KOPT-K1 (cell line): Measurements from ENCODE around the gene HOXA7.

ENCODE experiments used
- H3K27ac ChIP-seq: fragments of 200-600 bp; sonication (generic); 2 replicates; pipeline ENCODE4 v1.5.1; 2016; ENCODE audit warnings: antibody characterized with exemption, mild to moderate bottlenecking, low read depth, low read length; ENCODE audit not compliant: poor library complexity, severe bottlenecking
- H3K36me3 ChIP-seq: fragments of 200-600 bp; sonication (generic); 2 replicates; pipeline ENCODE4 v1.5.1; 2017; ENCODE audit warnings: antibody characterized with exemption, mild to moderate bottlenecking, low read length, moderate library complexity; ENCODE audit not compliant: insufficient read depth
- H3K9me3 ChIP-seq: fragments of 200-600 bp; sonication (generic); 2 replicates; pipeline ENCODE4 v1.5.1; 2017; ENCODE audit warnings: antibody characterized with exemption, low read length, mild to moderate bottlenecking; ENCODE audit not compliant: insufficient read depth, poor library complexity, severe bottlenecking

The HOXA7 gene

GRCh38 chr7:27197137-27198042 is 40.9 kb upstream of the HOXA7 start:
- Histone ChIP-seq H3K27ac (no peak overlapping the region), H3K9me3 (no peaks in the 10 kb centered on the region), H3K36me3 (no peaks in the 10 kb centered on the region)

GRCh38 chr7:27196287-27196767 is 39.9 kb upstream of the HOXA7 start:
- no peaks in the 10 kb centered on the region for H3K9me3 ChIP-seq
- H3K27ac ChIP-seq, result no peak overlapping the region
- H3K36me3 ChIP-seq, result no peaks in the 10 kb centered on the region

- Histone ChIP-seq H3K9me3 (no peaks in the 10 kb centered on the region), H3K36me3 (no peaks in the 10 kb centered on the region), H3K27ac (no peak overlapping the region)
These were observed 38.4 kb upstream of the HOXA7 start for GRCh38 chr7:27194686-27195379.

GRCh38 chr7:27194002-27194352 is 37.5 kb upstream of the HOXA7 start:
- H3K27ac ChIP-seq, result no peak overlapping the region
- H3K9me3 ChIP-seq, result no peaks in the 10 kb centered on the region
- no peaks in the 10 kb centered on the region for H3K36me3 ChIP-seq

- Histone ChIP-seq H3K27ac (no peak overlapping the region), H3K36me3 (no peaks in the 10 kb centered on the region), H3K9me3 (no peaks in the 10 kb centered on the region)
These were observed 37.0 kb upstream of the HOXA7 start for GRCh38 chr7:27193335-27194001.

GRCh38 chr7:27192546-27193334 is 36.3 kb upstream of the HOXA7 start:
- Histone ChIP-seq H3K27ac (no peak overlapping the region), H3K9me3 (no peaks in the 10 kb centered on the region)

GRCh38 chr7:27191833-27192545 is 35.5 kb upstream of the HOXA7 start:
- Histone ChIP-seq H3K27ac (no peak overlapping the region), H3K36me3 (no peaks in the 10 kb centered on the region), H3K9me3 (no peaks in the 10 kb centered on the region)

More at GRCh38 chr7:27192546-27193334, 36.3 kb upstream of the HOXA7 start:
- no peaks in the 10 kb centered on the region for H3K36me3 ChIP-seq

- H3K27ac ChIP-seq, result no peak overlapping the region
- no peaks in the 10 kb centered on the region for H3K36me3 ChIP-seq
- H3K9me3 ChIP-seq, result no peaks in the 10 kb centered on the region
These were observed 34.8 kb upstream of the HOXA7 start for GRCh38 chr7:27191161-27191731.

GRCh38 chr7:27189997-27190748 is 33.7 kb upstream of the HOXA7 start:
- no peaks in the 10 kb centered on the region for H3K36me3 ChIP-seq
- H3K27ac ChIP-seq, result no peak overlapping the region
- no peaks in the 10 kb centered on the region for H3K9me3 ChIP-seq

- Histone ChIP-seq H3K9me3 (no peaks in the 10 kb centered on the region), H3K36me3 (no peaks in the 10 kb centered on the region), H3K27ac (no peak overlapping the region)
These were observed 33.0 kb upstream of the HOXA7 start for GRCh38 chr7:27189295-27189996.

GRCh38 chr7:27188386-27189294 is 32.2 kb upstream of the HOXA7 start:
- H3K36me3 ChIP-seq, result no peaks in the 10 kb centered on the region
- no peaks in the 10 kb centered on the region for H3K9me3 ChIP-seq
- no peak overlapping the region for H3K27ac ChIP-seq
